Activated CD4-positive, alpha-beta T cell treated with anti-CD3 and anti-CD28 coated beads for 4 hours (primary cell): ENCODE results near the gene ANO4.
"Not testable (repeated sequence)": the region's sequence is repeated elsewhere in the genome, so short reads cannot be mapped to it uniquely, and the experiment has no call there.

Experiments used
- DNase-seq, 2 donors: peaks; one replicate each; pipeline ENCODE4 v3.0.0-alpha.2; 2020

Gene ANO4

GRCh38 chr12:100877776-100878175 lies 83.2 kb downstream of the ANO4 start:
- DNase-seq: no peak

DNA sequence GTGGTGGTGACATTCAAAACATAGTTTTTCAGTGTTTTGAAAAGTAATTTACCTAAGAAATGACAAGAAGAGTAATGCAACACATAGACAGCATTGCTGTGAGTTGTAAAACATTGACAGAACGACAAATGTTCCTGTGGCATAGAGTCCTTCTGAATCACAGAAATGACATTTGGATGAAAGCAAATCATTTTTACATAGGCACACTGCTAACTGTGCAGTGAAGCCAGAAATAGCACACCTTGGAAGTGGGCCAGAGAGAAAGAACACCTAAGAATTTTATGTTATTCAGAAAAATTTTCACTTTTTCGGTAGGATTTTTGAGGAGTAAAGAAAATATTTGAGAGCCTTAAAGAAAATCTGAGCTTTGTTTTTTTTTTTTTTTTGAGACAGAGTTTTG lies 100.6 kb downstream of the ANO4 start:
- DNase-seq: no peak

- no peak for DNase-seq
Observed at GRCh38 chr12:100896192-100896591, 101.6 kb downstream of the ANO4 start.

DNA sequence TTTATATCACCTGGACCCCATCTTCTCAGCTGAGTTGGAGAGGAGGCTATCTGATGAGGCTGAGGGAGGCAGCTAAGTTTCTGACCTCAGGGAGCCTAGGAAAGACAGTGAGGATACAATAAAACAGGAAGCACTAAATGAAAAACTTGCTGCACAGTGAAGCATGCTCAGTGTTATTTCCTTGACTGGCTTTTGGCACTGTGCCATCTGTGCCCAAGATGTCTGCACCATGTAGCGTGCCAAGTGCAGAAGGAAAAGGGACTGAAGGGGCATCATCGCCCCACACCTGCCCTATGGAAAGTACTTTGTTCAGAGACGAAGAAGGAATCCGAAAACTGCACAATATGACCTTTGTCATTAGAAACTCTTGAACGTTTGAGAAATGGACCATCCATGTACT lies 102.7 kb downstream of the ANO4 start:
- DNase-seq: no peak

GRCh38 chr12:100899301-100899700 lies 104.7 kb downstream of the ANO4 start:
- no peak for DNase-seq

DNA sequence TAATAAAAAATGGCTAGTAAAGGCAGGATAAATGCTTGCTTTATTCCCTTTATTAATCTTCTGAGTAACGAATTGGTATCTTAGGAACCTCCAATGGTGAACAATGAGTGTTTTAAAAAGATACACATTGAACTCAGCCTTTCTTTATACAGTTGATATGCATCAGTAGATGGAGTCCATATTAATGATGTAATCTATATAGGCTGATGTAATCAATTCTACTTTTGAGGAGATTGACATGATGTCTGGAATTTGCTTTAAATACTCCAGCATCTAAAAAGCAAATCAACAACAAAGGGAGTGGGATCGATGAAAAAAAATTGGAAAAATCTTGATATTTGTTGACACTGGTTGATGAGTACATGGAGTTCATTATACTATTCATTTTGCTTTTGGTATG lies 106.2 kb downstream of the ANO4 start:
- DNase-seq: no peak

GRCh38 chr12:100901266-100901665 lies 106.7 kb downstream of the ANO4 start:
- DNase-seq: no peak

- no peak for DNase-seq
Observed at GRCh38 chr12:100904270-100904669, 109.7 kb downstream of the ANO4 start.

DNA sequence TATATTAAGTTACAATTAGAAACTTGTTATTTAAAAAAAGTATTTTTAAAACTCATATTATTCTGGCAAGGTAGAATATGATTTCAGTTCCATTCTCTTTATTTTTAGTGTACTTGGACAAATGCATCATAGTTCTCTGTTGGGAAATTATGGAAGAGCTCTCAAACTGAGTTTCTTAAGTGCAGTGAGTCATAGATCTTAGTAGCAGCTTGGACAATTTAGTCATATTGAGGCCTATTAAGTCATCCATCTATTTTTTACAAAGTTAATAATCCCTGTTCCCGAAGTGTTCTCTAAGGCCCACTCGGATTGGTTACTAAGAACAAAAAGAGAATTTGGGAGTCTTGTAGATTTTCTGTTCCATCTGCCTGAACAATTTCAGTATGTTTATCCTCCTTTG lies 113.9 kb downstream of the ANO4 start:
- DNase-seq: no peak

GRCh38 chr12:100913872-100914592 lies 119.5 kb downstream of the ANO4 start:
- DNase-seq: no peak

DNA sequence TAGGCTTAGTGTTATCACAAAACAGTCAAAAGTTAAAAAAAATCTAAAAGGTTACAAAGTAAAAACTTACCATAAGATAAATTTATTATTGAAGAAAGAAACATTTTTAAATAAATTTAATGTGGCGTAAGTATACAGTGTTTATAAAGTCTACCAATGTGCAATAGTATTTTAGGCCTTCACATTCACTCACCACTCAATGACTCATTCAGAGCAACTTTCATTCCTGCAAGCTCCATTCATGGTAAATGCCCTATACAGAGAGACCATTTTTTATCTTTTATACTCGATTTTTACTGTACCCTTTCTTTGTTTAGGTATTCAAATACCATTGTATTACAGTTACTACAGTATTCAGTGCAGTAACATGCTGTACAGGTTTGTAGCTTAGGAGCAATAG lies 124.5 kb downstream of the ANO4 start:
- no peak for DNase-seq

GRCh38 chr12:100920493-100920892 lies 125.9 kb downstream of the ANO4 start:
- no peak for DNase-seq

DNA sequence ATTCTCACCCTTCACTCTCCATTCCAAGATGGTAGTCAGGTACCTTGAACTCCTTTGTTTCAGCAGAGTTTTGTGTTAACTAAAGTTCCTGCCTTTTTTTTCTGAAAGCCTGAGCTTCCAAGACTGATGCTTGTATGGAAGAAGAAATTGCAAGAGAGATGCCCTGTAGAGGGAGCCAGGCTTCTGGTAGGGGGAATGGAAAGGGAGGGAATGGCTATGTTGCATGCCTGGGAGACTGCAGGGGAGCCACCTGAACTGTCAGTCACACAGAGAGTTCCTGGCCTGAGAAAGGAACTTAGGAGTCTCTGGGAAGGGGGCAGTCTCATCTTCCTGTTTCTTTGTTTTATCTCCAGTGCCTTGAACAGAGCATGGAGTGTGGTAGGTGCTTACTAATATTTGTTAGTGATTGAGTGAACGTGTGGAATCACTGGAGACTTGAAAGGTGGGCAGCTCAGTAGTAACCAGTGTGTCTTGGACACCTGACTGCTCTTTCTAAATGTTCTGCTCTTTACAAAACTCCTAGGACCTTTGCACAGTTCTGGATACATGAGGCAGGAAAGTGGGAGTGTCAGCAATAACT lies 132.2 kb downstream of the ANO4 start:
- DNase-seq: no peak

- no peak for DNase-seq
Observed at GRCh38 chr12:100927826-100928225, 133.2 kb downstream of the ANO4 start.

DNA sequence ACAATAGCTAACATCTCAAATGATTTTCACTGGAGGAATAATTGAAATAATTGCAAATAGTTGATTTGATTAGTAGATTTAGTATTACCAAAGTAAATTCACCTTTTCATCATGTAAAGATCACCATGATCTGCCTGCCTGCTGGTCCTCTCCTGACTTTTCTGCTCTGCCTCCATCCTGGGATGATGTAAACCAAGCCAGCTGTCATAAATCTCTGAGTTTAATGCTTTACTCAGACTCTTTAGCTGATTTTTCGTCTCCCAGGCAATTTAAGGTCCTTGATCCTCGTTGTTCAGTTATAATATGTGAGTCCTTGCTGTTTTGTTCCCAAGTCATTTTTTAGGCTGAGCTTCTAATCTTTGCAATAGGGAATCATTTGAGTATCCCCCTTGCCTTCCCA lies 138.0 kb downstream of the ANO4 start:
- DNase-seq: no peak

DNA sequence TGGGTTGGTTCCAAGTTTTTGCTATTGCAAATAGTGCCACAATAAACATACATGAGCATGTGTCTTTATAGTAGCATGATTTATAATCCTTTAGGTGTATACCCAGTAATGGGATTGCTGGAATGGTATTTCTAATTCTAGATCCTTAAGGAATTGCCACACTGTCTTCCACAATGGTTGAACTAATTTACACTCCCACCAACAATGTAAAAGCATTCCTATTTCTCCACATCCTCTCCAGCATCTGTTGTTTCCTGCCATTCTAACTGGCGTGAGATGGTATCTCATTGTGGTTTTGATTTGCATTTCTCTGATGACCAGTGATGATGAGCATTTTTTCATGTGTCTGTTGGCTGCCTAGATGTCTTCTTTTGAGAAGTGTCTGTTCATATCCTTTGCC lies 139.0 kb downstream of the ANO4 start:
- DNase-seq: not testable (repeated sequence)

- no peak for DNase-seq
Observed at GRCh38 chr12:100935929-100936328, 141.4 kb downstream of the ANO4 start.

- DNase-seq: no peak
Observed at GRCh38 chr12:100936661-100937060, 142.1 kb downstream of the ANO4 start.

DNA sequence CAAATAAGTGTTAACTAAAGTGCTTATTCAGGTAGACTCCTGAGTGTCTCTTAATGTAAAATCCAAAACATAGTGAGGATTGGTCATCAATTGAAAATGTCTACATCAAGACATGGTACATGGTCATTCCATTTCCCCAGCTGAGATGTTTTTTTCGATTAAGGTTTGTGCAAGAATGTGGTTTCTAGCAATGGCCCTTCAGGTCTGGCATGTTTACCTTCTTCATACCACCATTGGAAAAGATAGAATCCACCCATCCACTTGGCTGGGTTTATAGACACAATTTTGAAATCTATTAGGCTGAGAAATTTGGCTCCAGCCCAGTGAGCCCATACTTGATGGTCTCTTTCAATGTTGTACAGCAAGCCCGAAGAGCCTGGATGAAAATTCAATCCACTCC lies 145.9 kb downstream of the ANO4 start:
- no peak for DNase-seq

DNA sequence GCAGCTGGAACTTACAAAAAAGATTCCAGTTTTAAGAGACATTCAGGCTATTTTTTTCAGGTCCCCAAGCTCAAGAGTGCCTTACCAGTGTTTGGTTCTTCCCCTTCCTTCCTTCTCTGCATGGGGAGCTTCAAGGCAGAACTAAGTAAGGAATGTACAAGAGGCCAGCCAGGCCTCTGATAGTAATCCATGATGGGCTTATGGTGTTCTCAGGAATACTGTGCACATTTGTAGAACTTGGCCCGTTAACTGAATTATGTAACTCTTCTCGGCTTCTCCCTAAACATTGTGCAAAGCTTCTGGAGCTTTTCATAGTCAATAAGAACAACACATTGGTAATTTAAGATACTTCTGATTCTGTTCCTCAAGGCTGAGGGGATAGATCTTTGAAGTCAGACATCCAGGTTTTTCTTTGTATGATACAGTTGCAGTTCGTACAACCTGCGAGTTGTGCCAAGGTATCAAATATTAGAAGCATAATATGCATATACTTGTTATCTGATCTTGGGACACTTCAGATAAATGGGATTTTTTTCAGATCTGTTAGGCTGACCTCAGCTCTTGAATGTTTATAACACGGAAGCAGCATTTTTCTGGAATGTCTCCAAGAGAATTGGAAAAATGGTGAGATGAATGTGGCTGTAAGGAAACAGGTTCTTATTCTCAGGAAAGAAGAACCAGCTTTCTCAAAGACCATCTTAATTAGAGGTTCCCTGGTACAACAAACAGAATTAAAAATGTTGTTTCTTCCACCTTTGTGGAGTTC lies 148.6 kb downstream of the ANO4 start:
- DNase-seq: no peak

DNA sequence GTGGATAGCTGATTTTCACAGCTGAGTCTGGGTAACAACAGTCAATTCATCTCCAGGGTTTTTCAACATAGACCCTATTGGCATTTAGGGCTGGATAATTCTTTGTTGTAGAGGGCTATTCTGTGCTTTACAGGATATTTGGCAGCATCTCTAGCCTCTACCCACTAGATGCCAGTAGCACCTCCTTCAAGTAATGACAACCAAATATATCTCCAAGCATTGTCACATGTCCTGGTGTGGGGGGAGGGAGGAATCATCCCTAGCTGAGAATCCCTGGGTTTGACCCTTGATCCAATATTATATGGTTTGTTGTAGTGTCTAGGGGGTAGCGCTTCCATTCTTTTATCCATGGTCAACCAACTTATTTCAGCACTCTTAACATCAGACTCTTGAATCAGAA lies 157.2 kb downstream of the ANO4 start:
- no peak for DNase-seq

DNA sequence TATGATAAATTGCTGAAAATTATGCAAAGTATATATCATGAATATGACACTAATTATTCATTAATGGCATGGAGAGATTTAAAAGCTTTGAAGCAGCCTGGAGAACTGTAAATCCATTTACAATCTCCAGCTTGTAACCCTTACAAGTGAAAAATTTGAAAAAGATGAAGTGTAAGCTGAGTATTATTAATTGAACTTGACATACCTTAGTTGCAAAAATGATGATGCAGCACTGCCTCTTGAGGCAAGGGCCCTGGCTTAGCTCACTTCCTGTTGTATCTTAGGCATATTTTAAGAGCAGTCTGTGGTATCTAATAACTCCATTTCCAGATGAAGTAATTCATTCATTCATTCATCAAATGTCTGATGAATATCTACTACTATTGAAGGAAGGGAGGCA lies 158.6 kb downstream of the ANO4 start:
- DNase-seq: no peak

DNA sequence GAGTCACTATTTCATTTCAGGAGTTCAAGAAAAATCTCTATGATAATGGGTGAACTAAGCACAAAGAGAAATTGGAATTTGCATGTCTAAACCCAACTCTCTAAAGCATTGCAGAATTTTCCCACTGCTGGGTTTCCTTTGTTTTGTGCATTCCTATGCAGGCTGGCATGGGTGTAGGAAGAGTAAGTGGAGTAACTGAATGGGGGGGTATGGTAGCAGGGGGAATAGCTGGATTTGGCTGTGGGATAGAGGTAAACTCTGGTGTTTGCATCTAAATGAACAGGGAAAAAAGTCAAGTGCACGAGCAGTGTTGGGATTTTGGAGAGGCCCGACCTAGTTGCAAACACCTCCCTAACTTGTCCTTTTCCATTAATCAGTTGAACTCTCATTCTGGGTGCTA lies 159.1 kb downstream of the ANO4 start:
- no peak for DNase-seq

DNA sequence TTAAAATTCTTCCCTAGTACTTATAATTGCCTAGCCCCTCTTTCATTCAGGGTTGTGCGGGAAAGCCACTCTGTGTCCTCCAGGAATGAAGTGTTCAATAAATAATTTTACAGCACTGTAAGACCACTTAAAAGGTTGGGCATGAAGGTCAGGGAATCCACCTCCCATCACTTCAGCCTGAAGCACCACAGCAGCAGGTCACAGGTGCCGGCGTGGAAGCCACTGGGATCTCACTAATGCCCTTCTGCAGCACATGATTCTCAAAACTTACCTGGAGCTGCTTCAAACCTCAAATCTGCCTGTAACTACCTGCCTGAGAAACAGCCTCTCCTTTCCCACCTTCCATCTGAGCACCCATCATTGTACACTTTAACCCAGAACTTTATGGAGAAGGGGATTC lies 159.5 kb downstream of the ANO4 start:
- no peak for DNase-seq
